DOHH2 (cell line): ENCODE results near the gene RGMB.

Experiments used
- H3F3A ChIP-seq: fragments of 200-600 bp; sonication (generic), shearing (Covaris generic); 2 replicates; pipeline ENCODE4 v1.6.0; 2016; ENCODE audit warnings: antibody characterized with exemption, mild to moderate bottlenecking; ENCODE audit not compliant: control insufficient read depth, insufficient read depth
- H3K27ac ChIP-seq: fragments of 200-600 bp; sonication (generic); 2 replicates; pipeline ENCODE4 v1.5.1; 2014; ENCODE audit warnings: low read depth, mild to moderate bottlenecking, low read length, moderate library complexity
- H3K27me3 ChIP-seq: fragments of 200-600 bp; sonication (generic); 2 replicates; pipeline ENCODE4 v1.6.1; 2014; ENCODE audit warnings: mild to moderate bottlenecking, low read length, mixed read lengths; ENCODE audit not compliant: control insufficient read depth
- H3K36me3 ChIP-seq: fragments of 200-600 bp; sonication (generic); 2 replicates; pipeline ENCODE4 v1.6.1; 2014; ENCODE audit warnings: mild to moderate bottlenecking, low read length, moderate library complexity, mixed read lengths; ENCODE audit not compliant: control insufficient read depth
- H3K4me1 ChIP-seq: fragments of 200-600 bp; sonication (generic); 2 replicates; pipeline ENCODE4 v1.6.1; 2014; ENCODE audit warnings: mild to moderate bottlenecking, low read length, mixed read lengths; ENCODE audit not compliant: control insufficient read depth
- H3K4me2 ChIP-seq: fragments of 200-600 bp; sonication (generic); 2 replicates; pipeline ENCODE4 v1.6.0; 2014; ENCODE audit warnings: mild to moderate bottlenecking, low read length, moderate library complexity
- H3K4me3 ChIP-seq: fragments of 200-600 bp; sonication (generic); 2 replicates; pipeline ENCODE4 v1.5.1; 2014; ENCODE audit warnings: mild to moderate bottlenecking, low read length, mixed read lengths
- H3K79me2 ChIP-seq: fragments of 200-600 bp; sonication (generic); 2 replicates; pipeline ENCODE4 v1.6.1; 2014; ENCODE audit warnings: mild to moderate bottlenecking, low read length, mixed read lengths; ENCODE audit not compliant: control insufficient read depth
- H3K9me2 ChIP-seq: fragments of 200-600 bp; sonication (generic); replicated peaks from 2 replicates; pipeline ENCODE4 v1.6.1; 2014; ENCODE audit warnings: mild to moderate bottlenecking, low read length, mixed read lengths; ENCODE audit not compliant: control insufficient read depth
- H3K9me3 ChIP-seq: fragments of 200-600 bp; sonication (generic); 2 replicates; pipeline ENCODE4 v1.6.1; 2014; ENCODE audit warnings: antibody characterized with exemption, low read length, mixed read lengths; ENCODE audit not compliant: control insufficient read depth, insufficient read depth
- H4K20me1 ChIP-seq: fragments of 200-600 bp; sonication (generic); 2 replicates; pipeline ENCODE4 v1.6.0; 2014; ENCODE audit warnings: low read depth, mild to moderate bottlenecking, antibody characterized with exemption, low read length, moderate library complexity; ENCODE audit not compliant: control insufficient read depth, insufficient read depth
- EZH2phosphoT487 ChIP-seq: fragments of 200-600 bp; sonication (generic); IDR thresholded peaks from 2 replicates; pipeline ENCODE4 v1.6.1; 2017; ENCODE audit warnings: borderline replicate concordance, mild to moderate bottlenecking, antibody characterized with exemption, low read length, moderate library complexity, mixed read lengths
- TF ChIP-seq, protein P1 (sequence below): fragments of 200-600 bp; sonication (generic); IDR thresholded peaks from one replicate; pipeline ENCODE4 v1.5.1; 2014; ENCODE audit warnings: antibody characterized with exemption, mild to moderate bottlenecking, low read depth, low read length; ENCODE audit not compliant: poor library complexity, severe bottlenecking

The RGMB gene

DNA sequence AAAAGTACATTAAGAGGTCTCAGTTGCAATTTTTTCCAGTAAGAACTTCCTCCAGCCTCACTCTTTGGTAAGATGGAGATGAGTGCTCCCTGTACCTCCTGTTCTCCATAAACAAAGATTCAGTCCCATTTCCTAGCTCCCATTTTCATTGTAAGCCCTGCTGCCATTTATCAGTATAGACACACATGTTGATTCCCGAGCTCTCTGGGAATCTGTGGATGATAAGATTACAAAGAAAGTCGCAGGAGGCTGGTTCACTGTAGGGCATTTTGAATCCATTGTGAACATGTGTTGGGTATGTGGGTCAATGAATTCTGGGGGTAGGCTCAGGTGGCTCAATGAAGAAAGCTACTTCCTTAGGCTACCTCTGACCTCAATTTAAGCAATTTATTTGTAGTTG lies 36.7 kb downstream of the RGMB start:
- Histone ChIP-seq H3K36me3 (no peaks in the 10 kb centered on the region), H3K79me2 (no peaks in the 10 kb centered on the region), H4K20me1 (no peaks in the 10 kb centered on the region), H3F3A (no peaks in the 10 kb centered on the region), H3K9me3 (0 out of 2 replicates have a peak, but pooled peaks cover 7% of the 10 kb centered on the region), H3K27me3 (no peaks in the 10 kb centered on the region), H3K9me2 (no peaks in the 10 kb centered on the region), H3K4me2 (no peak overlapping the region), H3K4me3 (no peak overlapping the region), H3K4me1 (no peaks in the 10 kb centered on the region), H3K27ac (no peak overlapping the region)
- TF ChIP-seq, protein P1, sequence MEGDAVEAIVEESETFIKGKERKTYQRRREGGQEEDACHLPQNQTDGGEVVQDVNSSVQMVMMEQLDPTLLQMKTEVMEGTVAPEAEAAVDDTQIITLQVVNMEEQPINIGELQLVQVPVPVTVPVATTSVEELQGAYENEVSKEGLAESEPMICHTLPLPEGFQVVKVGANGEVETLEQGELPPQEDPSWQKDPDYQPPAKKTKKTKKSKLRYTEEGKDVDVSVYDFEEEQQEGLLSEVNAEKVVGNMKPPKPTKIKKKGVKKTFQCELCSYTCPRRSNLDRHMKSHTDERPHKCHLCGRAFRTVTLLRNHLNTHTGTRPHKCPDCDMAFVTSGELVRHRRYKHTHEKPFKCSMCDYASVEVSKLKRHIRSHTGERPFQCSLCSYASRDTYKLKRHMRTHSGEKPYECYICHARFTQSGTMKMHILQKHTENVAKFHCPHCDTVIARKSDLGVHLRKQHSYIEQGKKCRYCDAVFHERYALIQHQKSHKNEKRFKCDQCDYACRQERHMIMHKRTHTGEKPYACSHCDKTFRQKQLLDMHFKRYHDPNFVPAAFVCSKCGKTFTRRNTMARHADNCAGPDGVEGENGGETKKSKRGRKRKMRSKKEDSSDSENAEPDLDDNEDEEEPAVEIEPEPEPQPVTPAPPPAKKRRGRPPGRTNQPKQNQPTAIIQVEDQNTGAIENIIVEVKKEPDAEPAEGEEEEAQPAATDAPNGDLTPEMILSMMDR, result no peak
- TF ChIP-seq EZH2phosphoT487, result no peak

DNA sequence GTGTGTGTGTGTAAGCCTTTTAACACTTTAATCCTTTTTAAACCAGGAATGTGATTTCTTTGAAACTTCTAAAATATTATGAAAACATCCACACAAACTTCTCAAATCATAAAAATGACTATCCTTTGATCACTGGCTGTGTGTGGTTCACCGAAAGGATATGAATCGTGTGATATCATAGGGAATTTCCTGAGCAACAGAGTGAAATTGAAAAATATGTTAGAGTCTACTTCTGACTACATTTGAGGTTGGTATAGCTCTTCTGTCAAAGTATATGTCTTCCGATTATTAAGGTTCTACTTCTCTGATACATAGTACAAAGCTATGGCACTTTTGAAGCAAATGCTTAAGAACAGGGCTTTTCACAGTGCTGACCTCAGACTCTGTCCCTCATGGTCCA lies 40.3 kb downstream of the RGMB start:
- Histone ChIP-seq H4K20me1 (no peaks in the 10 kb centered on the region), H3K27ac (no peak overlapping the region), H3K27me3 (0 out of 2 replicates have a peak, but pooled peaks cover 2% of the 10 kb centered on the region), H3F3A (no peaks in the 10 kb centered on the region), H3K9me3 (no peaks in the 10 kb centered on the region), H3K9me2 (no peaks in the 10 kb centered on the region), H3K36me3 (no peaks in the 10 kb centered on the region), H3K4me1 (no peaks in the 10 kb centered on the region), H3K79me2 (no peaks in the 10 kb centered on the region), H3K4me2 (no peak overlapping the region), H3K4me3 (no peak overlapping the region)
- no peak for TF ChIP-seq EZH2phosphoT487
- TF ChIP-seq, protein P1, result no peak

DNA sequence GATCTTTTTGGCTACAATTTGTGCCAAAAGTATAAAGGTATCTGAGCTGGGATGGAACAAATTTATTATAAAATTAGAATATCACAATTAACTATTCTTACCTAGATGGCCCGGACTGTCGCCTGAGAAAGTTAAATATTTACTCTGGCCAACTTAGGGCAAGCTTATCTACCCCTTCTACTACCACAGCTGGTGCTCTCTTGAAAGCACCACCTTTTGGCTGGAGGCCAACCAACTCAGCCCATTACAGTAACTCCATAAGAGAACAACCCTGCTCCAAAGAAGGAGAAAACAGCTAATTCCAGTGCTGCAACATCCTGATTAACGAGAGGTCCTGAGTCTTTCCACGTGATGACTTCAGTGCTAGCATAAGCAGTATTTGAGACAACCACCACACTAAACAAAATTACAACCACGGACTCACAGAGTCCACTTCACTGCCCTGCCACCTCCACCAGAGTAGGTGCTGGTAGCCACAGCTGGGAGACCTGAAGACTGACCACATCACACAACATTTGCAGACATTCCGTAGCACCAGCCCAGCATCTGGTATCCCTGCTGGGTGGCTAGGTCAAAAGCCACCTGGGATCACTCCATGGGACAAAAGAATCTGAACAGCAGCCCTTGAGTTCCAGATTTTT lies 43.2 kb downstream of the RGMB start:
- Histone ChIP-seq H3K36me3 (no peaks in the 10 kb centered on the region), H3F3A (no peaks in the 10 kb centered on the region), H3K4me2 (no peak overlapping the region), H3K27me3 (0 out of 2 replicates have a peak, but pooled peaks cover 2% of the 10 kb centered on the region), H3K79me2 (no peaks in the 10 kb centered on the region), H3K9me2 (no peaks in the 10 kb centered on the region), H3K9me3 (no peaks in the 10 kb centered on the region), H3K27ac (no peak overlapping the region), H3K4me1 (no peaks in the 10 kb centered on the region), H3K4me3 (no peak overlapping the region), H4K20me1 (no peaks in the 10 kb centered on the region)
- no peak for TF ChIP-seq EZH2phosphoT487
- TF ChIP-seq, protein P1, result no peak
